Activated naive CD8-positive, alpha-beta T cell treated with anti-CD3 and anti-CD28 coated beads for 36 hours (primary cell): ENCODE data around the gene MANEA. TPM values are rescaled to one million over a fixed set of nuclear protein-coding genes. Genes with fewer than 3 reads are reported as not detected.
"Not testable (repeated sequence)": the region's sequence is repeated elsewhere in the genome, so short reads cannot be mapped to it uniquely, and the experiment has no call there.

ENCODE experiments used
- DNase-seq: peaks from one replicate; pipeline ENCODE4 v3.0.0; 2021
- H3K27ac Mint-ChIP-seq: one replicate; pipeline ENCODE4 v1.8.0; 2022; ENCODE audit warnings: mild to moderate bottlenecking, moderate library complexity, mixed read lengths
- H3K27me3 Mint-ChIP-seq: one replicate; pipeline ENCODE4 v1.8.0; 2022; ENCODE audit warnings: mild to moderate bottlenecking, mixed read lengths
- H3K36me3 Mint-ChIP-seq: one replicate; pipeline ENCODE4 v1.8.0; 2021; ENCODE audit warnings: mild to moderate bottlenecking, mixed read lengths
- H3K4me1 Mint-ChIP-seq: one replicate; pipeline ENCODE4 v1.8.0; 2021; ENCODE audit warnings: mixed read lengths
- H3K4me3 Mint-ChIP-seq: one replicate; pipeline ENCODE4 v1.8.0; 2022; ENCODE audit warnings: mild to moderate bottlenecking, moderate library complexity, mixed read lengths
- H3K9me3 Mint-ChIP-seq: one replicate; pipeline ENCODE4 v1.8.0; 2022; ENCODE audit warnings: mixed read lengths
- total RNA-seq, 2 experiments: library from RNA; stranded (reverse); gene quantifications; one replicate each; pipeline ENCODE4 v1.2.3, GENCODE V29; 2021

The MANEA gene
- total RNA-seq, 2 experiments from 2014 or later = 17.0 to 17.9 TPM

DNA sequence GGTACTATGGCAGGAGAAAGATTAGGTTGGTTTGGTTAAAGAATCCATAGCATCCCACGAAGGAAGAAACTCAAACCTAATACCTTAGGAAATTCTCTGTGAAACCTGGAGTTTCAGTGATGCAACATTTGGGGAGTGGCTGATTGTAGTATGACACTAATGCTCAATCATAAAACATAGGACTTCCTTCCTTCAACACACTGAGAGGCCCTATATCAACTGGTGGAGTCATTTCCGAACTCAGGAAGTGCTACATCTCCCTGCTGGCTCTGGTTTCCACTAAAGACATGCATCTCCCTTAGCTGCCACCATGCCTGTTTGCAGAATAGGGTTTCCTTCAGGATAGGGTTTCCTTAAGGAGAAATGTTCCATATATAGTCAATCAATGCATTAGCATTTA is 5.2 kb upstream of the MANEA start:
- Mint-ChIP-seq H3K4me1 (peaks cover 22% of the 10 kb centered on the region), H3K4me3 (no peak overlapping the region), H3K9me3 (no peaks in the 10 kb centered on the region), H3K27me3 (no peaks in the 10 kb centered on the region), H3K27ac (no peak overlapping the region), H3K36me3 (peaks cover 9% of the 10 kb centered on the region)
- no peak for DNase-seq

- peaks cover 21% of the 10 kb centered on the region for H3K36me3 Mint-ChIP-seq
- H3K4me1 Mint-ChIP-seq = peaks cover 36% of the 10 kb centered on the region
- H3K4me3 Mint-ChIP-seq = peak overlapping the region; percentile 71
- no peak for DNase-seq
- no peaks in the 10 kb centered on the region for H3K27me3 Mint-ChIP-seq
- H3K27ac Mint-ChIP-seq = no peak overlapping the region
- no peaks in the 10 kb centered on the region for H3K9me3 Mint-ChIP-seq
Observed at GRCh38 chr6:95574811-95575210, 2.5 kb upstream of the MANEA start.

DNA sequence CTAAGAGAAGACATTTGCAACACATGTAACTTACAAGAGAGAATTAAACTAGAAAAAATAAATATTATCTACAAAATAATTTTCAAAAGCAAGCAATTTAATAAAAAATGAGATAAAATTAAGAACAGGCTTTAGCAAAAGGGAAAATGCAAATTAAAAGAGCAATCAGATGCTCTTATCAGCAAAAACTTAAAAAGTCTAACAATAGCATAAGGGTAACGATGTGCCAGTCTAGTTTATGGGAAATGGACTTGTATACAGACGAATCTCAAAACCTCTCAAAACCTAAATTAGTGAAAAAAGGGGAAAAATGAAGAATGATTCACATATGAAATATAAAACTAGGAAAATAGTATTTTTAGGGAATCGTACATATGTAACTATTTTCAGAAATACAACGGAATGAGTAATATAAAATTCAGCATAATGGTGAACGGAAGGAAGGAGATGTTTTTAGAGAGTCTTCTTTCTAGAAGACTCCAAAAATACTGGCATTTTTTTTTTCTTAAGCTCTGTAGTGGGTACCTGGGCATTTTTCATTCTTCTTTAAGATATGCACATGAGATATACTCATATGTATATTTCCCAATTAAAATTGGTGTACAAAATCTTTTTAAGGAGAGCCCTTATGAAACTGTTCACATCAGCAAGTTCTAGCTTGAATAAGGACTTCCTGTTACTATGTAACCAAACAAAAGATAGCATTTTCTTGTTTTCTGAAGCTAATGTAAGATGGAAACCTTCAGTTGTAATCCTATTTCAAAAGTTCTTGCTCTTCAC is 927 bp upstream of the MANEA start:
- Mint-ChIP-seq H3K27ac (peak overlapping the region; percentile 97), H3K4me1 (peaks cover 42% of the 10 kb centered on the region), H3K36me3 (peaks cover 30% of the 10 kb centered on the region), H3K9me3 (no peaks in the 10 kb centered on the region), H3K27me3 (no peaks in the 10 kb centered on the region), H3K4me3 (peak overlapping the region; percentile 96)
- DNase-seq = no peak

- Mint-ChIP-seq H3K4me1 (peaks cover 41% of the 10 kb centered on the region), H3K36me3 (peaks cover 30% of the 10 kb centered on the region), H3K27me3 (no peaks in the 10 kb centered on the region), H3K27ac (peak overlapping the region; percentile 97), H3K9me3 (no peaks in the 10 kb centered on the region), H3K4me3 (peak overlapping the region; percentile 96)
- no peak for DNase-seq
Observed at GRCh38 chr6:95576998-95577303, 384 bp upstream of the MANEA start.

DNA sequence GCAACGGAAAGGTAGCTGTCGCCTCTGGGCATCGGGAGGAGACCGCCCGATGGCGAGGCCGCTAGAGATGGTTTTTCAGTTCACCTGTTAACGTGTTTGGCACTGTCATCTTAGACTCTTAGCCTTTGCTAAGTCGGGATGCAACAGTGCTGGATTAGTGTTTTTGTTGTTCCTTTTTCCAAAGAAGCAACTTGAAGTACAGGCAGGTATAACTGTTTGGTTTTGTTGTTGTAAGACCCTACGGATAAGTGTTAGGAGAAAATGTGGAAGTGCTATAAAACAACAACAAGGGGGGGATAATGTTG is 723 bp downstream of the MANEA start:
- H3K4me3 Mint-ChIP-seq = peak overlapping the region; percentile 96
- peak overlapping the region; percentile 97 for H3K27ac Mint-ChIP-seq
- no peaks in the 10 kb centered on the region for H3K9me3 Mint-ChIP-seq
- H3K36me3 Mint-ChIP-seq = peaks cover 38% of the 10 kb centered on the region
- DNase-seq = peak; percentile 21
- H3K27me3 Mint-ChIP-seq = no peaks in the 10 kb centered on the region
- peaks cover 32% of the 10 kb centered on the region for H3K4me1 Mint-ChIP-seq

DNA sequence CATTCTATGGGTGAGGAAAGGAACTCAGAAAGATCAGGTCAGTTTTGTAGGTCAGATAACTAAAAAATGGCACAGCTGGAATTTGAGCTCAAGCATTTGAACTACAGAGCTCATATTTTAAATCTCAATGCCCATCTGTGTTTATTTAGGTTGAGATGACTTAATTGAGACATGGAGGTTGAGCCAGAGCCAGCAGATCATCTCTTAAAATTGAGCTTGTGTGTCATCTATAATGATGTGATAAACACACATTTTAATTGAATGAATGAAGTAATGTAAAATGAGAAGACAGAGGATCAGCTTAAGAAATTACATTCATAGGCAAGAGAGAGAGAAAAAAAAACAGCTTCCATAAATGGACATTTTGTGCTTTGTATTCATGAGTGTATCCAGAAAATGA is 3.7 kb downstream of the MANEA start:
- DNase-seq = no peak
- Mint-ChIP-seq H3K27me3 (no peaks in the 10 kb centered on the region), H3K4me3 (no peak overlapping the region), H3K36me3 (peaks cover 41% of the 10 kb centered on the region), H3K9me3 (peaks cover 6% of the 10 kb centered on the region), H3K4me1 (peaks cover 21% of the 10 kb centered on the region), H3K27ac (no peak overlapping the region)

GRCh38 chr6:95584226-95584625 is 6.9 kb downstream of the MANEA start:
- not testable (repeated sequence) for H3K27ac Mint-ChIP-seq, H3K4me3 Mint-ChIP-seq, H3K27me3 Mint-ChIP-seq, H3K9me3 Mint-ChIP-seq, DNase-seq
- Mint-ChIP-seq H3K36me3 (peaks cover 45% of the 10 kb centered on the region), H3K4me1 (peaks cover 25% of the 10 kb centered on the region)

DNA sequence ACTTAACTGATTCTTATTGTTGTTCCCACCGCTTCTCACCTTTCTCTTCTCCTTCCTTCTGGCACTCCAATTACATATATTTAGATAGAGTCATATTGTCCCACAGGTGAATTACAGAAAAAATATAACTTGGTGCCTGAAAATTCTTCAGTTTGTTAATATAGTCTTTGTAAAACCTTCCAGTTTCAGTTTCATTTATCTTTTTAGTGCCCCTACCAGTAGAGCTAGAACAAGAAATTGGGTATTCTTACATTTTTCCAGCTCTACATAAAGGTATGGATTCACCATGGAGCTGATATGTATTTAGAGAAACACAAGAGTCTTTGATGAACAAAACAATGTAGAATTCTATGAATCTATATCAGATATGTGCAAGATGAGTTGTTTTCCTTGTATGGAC is 10.7 kb downstream of the MANEA start:
- peaks cover 19% of the 10 kb centered on the region for H3K4me1 Mint-ChIP-seq
- peaks cover 48% of the 10 kb centered on the region for H3K36me3 Mint-ChIP-seq
- H3K9me3 Mint-ChIP-seq = peaks cover 9% of the 10 kb centered on the region
- no peak overlapping the region for H3K4me3 Mint-ChIP-seq
- DNase-seq = no peak
- no peak overlapping the region for H3K27ac Mint-ChIP-seq
- H3K27me3 Mint-ChIP-seq = no peaks in the 10 kb centered on the region

DNA sequence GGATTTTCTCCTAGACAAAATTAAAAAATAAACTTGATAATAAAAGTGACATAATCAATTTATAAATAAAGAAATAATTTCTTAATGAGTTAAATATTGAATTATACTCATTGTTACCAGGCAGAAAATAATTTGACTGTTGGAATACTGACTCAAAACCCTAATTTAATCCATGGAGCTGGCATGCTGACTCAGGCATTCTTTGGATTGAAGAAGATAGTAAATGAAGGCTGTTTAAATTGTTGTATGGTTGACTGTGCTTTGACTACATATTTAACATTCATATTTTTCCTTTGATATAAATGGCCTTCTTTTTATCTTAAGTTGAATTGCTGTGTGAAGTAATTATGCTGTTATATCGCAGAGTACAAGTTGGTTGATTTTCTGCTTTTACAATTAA is 11.7 kb downstream of the MANEA start:
- peaks cover 19% of the 10 kb centered on the region for H3K4me1 Mint-ChIP-seq
- H3K4me3 Mint-ChIP-seq = no peak overlapping the region
- peaks cover 48% of the 10 kb centered on the region for H3K36me3 Mint-ChIP-seq
- H3K27ac Mint-ChIP-seq = no peak overlapping the region
- peaks cover 7% of the 10 kb centered on the region for H3K9me3 Mint-ChIP-seq
- no peak for DNase-seq
- no peaks in the 10 kb centered on the region for H3K27me3 Mint-ChIP-seq

GRCh38 chr6:95589826-95590570 is 12.7 kb downstream of the MANEA start:
- Mint-ChIP-seq H3K36me3 (peaks cover 40% of the 10 kb centered on the region), H3K9me3 (peaks cover 3% of the 10 kb centered on the region), H3K27ac (no peak overlapping the region), H3K4me1 (peaks cover 19% of the 10 kb centered on the region), H3K27me3 (no peaks in the 10 kb centered on the region), H3K4me3 (no peak overlapping the region)
- no peak for DNase-seq

DNA sequence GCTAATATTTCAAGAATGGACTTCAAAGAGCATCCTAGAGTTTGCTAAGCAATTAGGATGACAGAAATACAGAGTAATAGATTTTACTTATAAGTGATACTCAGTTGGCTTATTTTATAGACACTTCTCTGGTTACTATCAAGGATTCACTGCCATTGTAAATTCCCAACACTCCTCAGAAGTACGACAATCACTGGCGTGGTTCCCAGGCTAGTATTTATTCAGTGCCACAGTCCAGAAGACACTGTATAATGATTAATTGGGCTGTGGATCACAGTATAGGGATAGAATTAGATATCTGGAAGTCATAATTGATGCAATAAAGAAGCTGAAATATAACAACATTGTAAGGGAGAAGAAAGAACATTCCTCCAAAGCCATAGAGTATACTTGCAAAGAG is 15.7 kb downstream of the MANEA start:
- peaks cover 7% of the 10 kb centered on the region for H3K4me1 Mint-ChIP-seq
- no peak overlapping the region for H3K27ac Mint-ChIP-seq
- DNase-seq = no peak
- H3K4me3 Mint-ChIP-seq = no peak overlapping the region
- H3K9me3 Mint-ChIP-seq = peaks cover 3% of the 10 kb centered on the region
- H3K36me3 Mint-ChIP-seq = peaks cover 36% of the 10 kb centered on the region
- no peaks in the 10 kb centered on the region for H3K27me3 Mint-ChIP-seq

- Mint-ChIP-seq H3K27me3 (no peaks in the 10 kb centered on the region), H3K4me3 (no peak overlapping the region), H3K9me3 (peaks cover 3% of the 10 kb centered on the region), H3K27ac (no peak overlapping the region), H3K36me3 (peaks cover 38% of the 10 kb centered on the region), H3K4me1 (peaks cover 6% of the 10 kb centered on the region)
- no peak for DNase-seq
Observed at GRCh38 chr6:95596021-95596420, 18.7 kb downstream of the MANEA start.

GRCh38 chr6:95599706-95600105 is 22.4 kb downstream of the MANEA start:
- Mint-ChIP-seq H3K4me3 (no peak overlapping the region), H3K4me1 (peaks cover 2% of the 10 kb centered on the region), H3K27ac (no peak overlapping the region), H3K9me3 (no peaks in the 10 kb centered on the region), H3K36me3 (peaks cover 21% of the 10 kb centered on the region), H3K27me3 (no peaks in the 10 kb centered on the region)
- DNase-seq = no peak

GRCh38 chr6:95601133-95601532 is 23.8 kb downstream of the MANEA start:
- Mint-ChIP-seq H3K4me3 (no peak overlapping the region), H3K4me1 (peaks cover 2% of the 10 kb centered on the region), H3K27me3 (no peaks in the 10 kb centered on the region), H3K9me3 (no peaks in the 10 kb centered on the region), H3K27ac (no peak overlapping the region), H3K36me3 (peaks cover 19% of the 10 kb centered on the region)
- no peak for DNase-seq

DNA sequence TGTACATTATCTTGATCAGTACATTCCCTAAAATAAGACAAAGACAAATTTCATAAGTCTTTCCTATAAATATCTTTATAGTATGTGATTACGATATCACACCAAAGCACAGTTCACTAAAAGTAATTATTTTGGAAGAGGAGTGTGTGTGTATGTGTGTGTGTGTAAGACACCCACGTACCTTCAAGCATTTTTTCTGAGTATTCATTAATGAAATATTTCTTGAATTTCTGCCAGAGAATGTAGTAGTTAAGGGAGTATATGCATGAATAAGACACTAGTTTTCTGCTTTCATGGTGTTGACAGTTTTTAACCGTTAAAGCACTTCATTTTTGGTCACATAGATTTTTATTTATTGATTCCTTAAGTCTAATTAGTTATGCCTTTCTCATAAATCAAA is 36.8 kb downstream of the MANEA start:
- Mint-ChIP-seq H3K9me3 (no peaks in the 10 kb centered on the region), H3K36me3 (no peaks in the 10 kb centered on the region), H3K4me3 (no peak overlapping the region), H3K4me1 (no peaks in the 10 kb centered on the region), H3K27me3 (no peaks in the 10 kb centered on the region), H3K27ac (no peak overlapping the region)
- DNase-seq = no peak

DNA sequence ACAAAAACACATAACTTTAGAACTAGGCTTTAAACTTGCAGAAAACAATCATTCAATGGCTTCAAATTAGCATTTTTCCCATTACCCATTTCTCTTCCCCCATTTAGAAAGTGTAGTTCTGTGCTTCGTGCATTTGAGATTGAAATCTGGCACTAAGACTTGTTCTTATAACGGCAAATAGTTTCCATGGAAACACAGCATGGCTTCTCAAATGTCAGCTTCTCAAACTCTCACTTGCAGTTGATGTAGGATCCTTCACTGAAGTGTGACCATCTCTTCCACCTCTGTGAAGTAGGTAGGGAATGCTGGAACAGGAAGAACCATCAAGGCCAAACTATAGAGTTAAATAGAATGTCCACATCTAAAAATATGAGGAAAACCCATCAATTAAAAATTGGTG is 52.2 kb downstream of the MANEA start:
- H3K27ac Mint-ChIP-seq = no peak overlapping the region
- no peaks in the 10 kb centered on the region for H3K36me3 Mint-ChIP-seq
- no peak for DNase-seq

More for the DNA sequence above, 52.2 kb downstream of the MANEA start:
- H3K4me3 Mint-ChIP-seq = no peak overlapping the region
- H3K27me3 Mint-ChIP-seq = no peaks in the 10 kb centered on the region
- H3K9me3 Mint-ChIP-seq = peaks cover 11% of the 10 kb centered on the region
- H3K4me1 Mint-ChIP-seq = no peaks in the 10 kb centered on the region
